Activated naive CD4-positive, alpha-beta T cell treated with anti-CD3 and anti-CD28 coated beads, Interleukin-2, amount 50 U/mL, for 24 hours (primary cell): ENCODE results near the gene RNF11.

Experiments
- H3K27ac Mint-ChIP-seq: one replicate; pipeline ENCODE4 v1.8.0; 2021; ENCODE audit warnings: mild to moderate bottlenecking, mixed read lengths
- H3K27me3 Mint-ChIP-seq: one replicate; pipeline ENCODE4 v1.8.0; 2021; ENCODE audit warnings: mixed read lengths
- H3K36me3 Mint-ChIP-seq: one replicate; pipeline ENCODE4 v1.8.0; 2021; ENCODE audit warnings: mixed read lengths
- H3K4me1 Mint-ChIP-seq: one replicate; pipeline ENCODE4 v1.8.0; 2021; ENCODE audit warnings: mixed read lengths
- H3K4me3 Mint-ChIP-seq: one replicate; pipeline ENCODE4 v1.8.0; 2021; ENCODE audit warnings: mild to moderate bottlenecking, mixed read lengths
- H3K9me3 Mint-ChIP-seq: one replicate; pipeline ENCODE4 v1.8.0; 2021; ENCODE audit warnings: mixed read lengths

The RNF11 gene

GRCh38 chr1:51235673-51236530, at the start of gene RNF11:
Gene RNF11, plus strand, starts transcription at chr1:51236273. Its CDS starts 484 bp downstream, at chr1:51236757.
- Mint-ChIP-seq H3K36me3 (no peaks in the 10 kb centered on the region), H3K4me1 (peaks cover 18% of the 10 kb centered on the region), H3K27me3 (no peaks in the 10 kb centered on the region), H3K27ac (peak within 1 kb of the TSS; percentile 88), H3K9me3 (no peaks in the 10 kb centered on the region), H3K4me3 (peak within 1 kb of the TSS; percentile 94)

DNA sequence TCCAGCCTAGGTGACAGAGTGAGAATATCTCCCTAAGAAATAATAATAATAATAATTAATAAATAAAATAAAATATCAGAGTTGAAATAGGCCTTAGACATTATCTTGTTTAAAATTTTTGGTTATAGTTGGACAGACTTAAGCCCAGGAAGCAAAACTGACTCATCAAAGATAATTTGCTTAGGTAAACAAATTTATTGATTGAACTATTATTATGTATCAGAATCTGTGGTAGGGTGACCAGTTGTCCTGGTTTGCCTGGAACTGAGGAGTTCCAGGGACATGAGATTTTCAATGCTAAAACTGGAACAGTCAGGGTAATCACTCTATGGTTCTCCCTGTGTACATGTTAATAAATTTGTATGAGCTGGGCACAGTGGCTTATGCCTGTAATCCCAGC, 47.8 kb upstream of the RNF11 start:
- Mint-ChIP-seq H3K4me3 (no peak overlapping the region), H3K4me1 (no peaks in the 10 kb centered on the region), H3K9me3 (no peaks in the 10 kb centered on the region), H3K27me3 (peaks cover 2% of the 10 kb centered on the region), H3K36me3 (no peaks in the 10 kb centered on the region), H3K27ac (no peak overlapping the region)

- no peaks in the 10 kb centered on the region for H3K36me3 Mint-ChIP-seq
- H3K9me3 Mint-ChIP-seq: no peaks in the 10 kb centered on the region
- H3K4me3 Mint-ChIP-seq: no peak overlapping the region
- no peak overlapping the region for H3K27ac Mint-ChIP-seq
- no peaks in the 10 kb centered on the region for H3K4me1 Mint-ChIP-seq
- no peaks in the 10 kb centered on the region for H3K27me3 Mint-ChIP-seq
Observed at GRCh38 chr1:51189421-51190073, 46.5 kb upstream of the RNF11 start.

DNA sequence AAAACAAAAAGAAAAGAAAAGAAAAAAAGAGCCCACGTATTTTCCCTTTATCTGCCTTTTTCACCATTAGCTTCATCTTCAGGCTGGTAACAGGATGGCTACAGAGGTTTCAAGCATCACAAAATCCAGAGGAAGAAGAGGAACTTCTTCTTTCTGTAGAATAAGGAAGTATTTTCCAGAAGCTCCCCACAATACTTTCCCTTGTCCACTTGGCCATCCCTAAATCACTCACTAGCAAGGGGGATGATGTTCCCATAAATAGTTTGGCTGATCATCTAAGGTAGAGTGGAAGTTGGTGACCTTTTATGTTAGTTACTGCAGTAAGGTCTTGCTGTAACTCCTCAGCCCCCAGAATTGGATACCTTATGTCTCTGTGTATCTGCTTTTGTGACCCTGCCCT, 45.1 kb upstream of the RNF11 start:
- H3K4me1 Mint-ChIP-seq: no peaks in the 10 kb centered on the region
- H3K27me3 Mint-ChIP-seq: no peaks in the 10 kb centered on the region
- H3K27ac Mint-ChIP-seq: no peak overlapping the region
- H3K4me3 Mint-ChIP-seq: no peak overlapping the region
- H3K9me3 Mint-ChIP-seq: no peaks in the 10 kb centered on the region
- no peaks in the 10 kb centered on the region for H3K36me3 Mint-ChIP-seq

DNA sequence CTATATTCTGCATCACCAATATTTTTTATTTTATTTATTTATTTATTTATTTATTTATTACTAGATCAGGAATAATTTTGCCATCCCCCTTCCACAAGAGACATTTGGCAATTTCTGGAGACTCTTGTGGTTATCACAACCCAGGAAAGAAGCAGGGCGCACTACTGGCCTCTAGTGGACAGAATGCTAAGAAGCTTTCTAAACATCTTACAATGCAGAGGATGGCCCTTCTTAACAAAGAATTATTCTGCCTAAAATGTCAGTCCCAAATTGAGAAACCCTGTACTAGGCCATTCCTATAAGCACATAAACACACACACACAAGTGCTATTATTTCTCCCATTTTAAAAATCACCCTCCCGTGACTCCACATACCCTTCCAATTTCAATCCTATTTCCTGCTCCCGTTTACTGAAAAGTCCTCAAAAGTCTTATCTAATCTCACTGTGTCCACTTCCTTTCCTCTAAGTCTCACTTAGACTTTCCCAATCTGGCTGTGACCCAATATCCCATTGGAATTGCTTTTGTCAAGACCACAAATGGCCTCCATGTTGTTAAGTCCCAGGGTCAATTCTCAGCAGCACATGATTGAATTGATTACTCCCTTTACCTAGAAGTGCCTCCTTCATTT, 43.7 kb upstream of the RNF11 start:
- H3K4me1 Mint-ChIP-seq: no peaks in the 10 kb centered on the region
- no peaks in the 10 kb centered on the region for H3K36me3 Mint-ChIP-seq
- H3K9me3 Mint-ChIP-seq: no peaks in the 10 kb centered on the region
- H3K27me3 Mint-ChIP-seq: no peaks in the 10 kb centered on the region
- H3K27ac Mint-ChIP-seq: no peak overlapping the region
- H3K4me3 Mint-ChIP-seq: no peak overlapping the region

- no peaks in the 10 kb centered on the region for H3K36me3 Mint-ChIP-seq
- H3K27me3 Mint-ChIP-seq: no peaks in the 10 kb centered on the region
- H3K4me3 Mint-ChIP-seq: no peak overlapping the region
- no peaks in the 10 kb centered on the region for H3K9me3 Mint-ChIP-seq
- no peaks in the 10 kb centered on the region for H3K4me1 Mint-ChIP-seq
- no peak overlapping the region for H3K27ac Mint-ChIP-seq
Observed at GRCh38 chr1:51193564-51193963, 42.5 kb upstream of the RNF11 start.

GRCh38 chr1:51203121-51203873, 32.8 kb upstream of the RNF11 start:
- H3K4me1 Mint-ChIP-seq: no peaks in the 10 kb centered on the region
- H3K9me3 Mint-ChIP-seq: no peaks in the 10 kb centered on the region
- H3K36me3 Mint-ChIP-seq: no peaks in the 10 kb centered on the region
- H3K27ac Mint-ChIP-seq: no peak overlapping the region
- H3K4me3 Mint-ChIP-seq: no peak overlapping the region
- H3K27me3 Mint-ChIP-seq: no peaks in the 10 kb centered on the region

- H3K27ac Mint-ChIP-seq: no peak overlapping the region
Observed at GRCh38 chr1:51203874-51204245, 32.2 kb upstream of the RNF11 start.

DNA sequence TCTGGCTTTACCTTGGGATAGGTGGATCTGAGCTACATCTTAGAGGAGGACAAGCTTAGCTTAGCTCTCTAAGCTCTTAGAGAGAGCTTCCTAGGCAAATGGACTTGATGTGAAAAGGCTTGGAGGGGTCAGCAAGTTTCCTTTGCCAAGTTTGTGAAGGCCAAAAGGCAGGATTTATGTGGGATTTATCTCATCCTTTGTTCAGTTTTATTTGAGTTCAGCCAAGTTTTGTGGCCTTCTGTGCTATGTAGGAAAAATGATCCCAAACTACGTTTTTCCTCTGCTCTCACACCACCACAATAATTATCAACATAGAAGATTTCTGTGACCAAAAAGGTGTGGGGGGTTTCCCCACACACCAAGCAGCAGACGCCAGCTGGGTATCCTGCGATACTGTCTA, 26.0 kb upstream of the RNF11 start:
- no peak overlapping the region for H3K4me3 Mint-ChIP-seq
- no peaks in the 10 kb centered on the region for H3K36me3 Mint-ChIP-seq
- peaks cover 10% of the 10 kb centered on the region for H3K4me1 Mint-ChIP-seq
- H3K27me3 Mint-ChIP-seq: no peaks in the 10 kb centered on the region
- H3K9me3 Mint-ChIP-seq: no peaks in the 10 kb centered on the region
- H3K27ac Mint-ChIP-seq: no peak overlapping the region

More at GRCh38 chr1:51203874-51204245, 32.2 kb upstream of the RNF11 start:
- no peak overlapping the region for H3K4me3 Mint-ChIP-seq
- H3K4me1 Mint-ChIP-seq: no peaks in the 10 kb centered on the region
- no peaks in the 10 kb centered on the region for H3K36me3 Mint-ChIP-seq
- no peaks in the 10 kb centered on the region for H3K9me3 Mint-ChIP-seq
- no peaks in the 10 kb centered on the region for H3K27me3 Mint-ChIP-seq

- Mint-ChIP-seq H3K4me1 (peaks cover 16% of the 10 kb centered on the region), H3K27ac (no peak overlapping the region), H3K36me3 (no peaks in the 10 kb centered on the region), H3K27me3 (no peaks in the 10 kb centered on the region), H3K9me3 (no peaks in the 10 kb centered on the region), H3K4me3 (no peak overlapping the region)
Observed at GRCh38 chr1:51210676-51211075, 25.4 kb upstream of the RNF11 start.

DNA sequence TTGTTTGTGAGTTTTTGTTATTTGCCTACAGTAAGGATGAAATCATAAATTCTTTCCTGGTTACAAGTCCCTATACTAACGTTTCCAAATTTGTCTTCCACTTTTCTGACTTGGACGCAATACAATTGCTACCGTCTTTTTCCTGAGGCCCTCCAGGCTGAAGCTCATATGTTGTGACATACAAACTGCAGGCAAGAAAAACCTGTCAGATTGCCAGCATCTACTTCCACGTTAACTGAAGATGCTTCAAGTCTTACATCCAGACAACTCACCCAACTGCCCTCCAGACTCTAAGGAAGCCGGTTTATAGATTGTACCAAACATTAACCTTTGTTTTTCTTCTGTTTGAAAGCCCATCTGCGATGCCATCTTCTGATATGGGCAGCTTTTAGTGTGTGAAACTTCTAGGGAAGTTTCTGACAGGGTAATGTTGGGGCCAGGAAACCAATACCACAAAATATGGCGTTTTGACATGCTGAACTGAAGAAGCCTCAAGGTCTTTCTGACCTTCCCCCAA, 21.4 kb upstream of the RNF11 start:
- Mint-ChIP-seq H3K36me3 (no peaks in the 10 kb centered on the region), H3K4me1 (peaks cover 18% of the 10 kb centered on the region), H3K27ac (no peak overlapping the region), H3K27me3 (no peaks in the 10 kb centered on the region), H3K4me3 (no peak overlapping the region), H3K9me3 (no peaks in the 10 kb centered on the region)

DNA sequence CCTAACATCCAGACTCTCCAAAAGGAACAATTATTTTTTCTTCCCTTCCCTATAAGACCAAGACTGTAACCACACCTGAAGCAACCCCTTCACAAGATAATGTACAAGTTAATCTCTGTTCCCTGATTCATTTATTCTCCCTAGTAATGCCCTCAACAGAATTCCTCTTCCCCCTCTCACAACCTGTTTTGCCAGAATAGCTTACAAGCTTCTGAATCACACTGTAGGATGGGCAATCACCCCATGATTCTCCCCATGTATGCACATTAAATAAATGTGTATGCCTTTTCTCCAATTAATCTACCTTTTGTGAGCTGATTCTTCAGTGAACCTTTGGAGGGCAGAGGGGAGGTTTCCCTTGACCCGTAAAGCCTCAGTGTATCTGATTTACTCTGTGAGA, 20.9 kb upstream of the RNF11 start:
- no peak overlapping the region for H3K4me3 Mint-ChIP-seq
- no peaks in the 10 kb centered on the region for H3K36me3 Mint-ChIP-seq
- peaks cover 18% of the 10 kb centered on the region for H3K4me1 Mint-ChIP-seq
- H3K9me3 Mint-ChIP-seq: no peaks in the 10 kb centered on the region
- H3K27ac Mint-ChIP-seq: no peak overlapping the region
- no peaks in the 10 kb centered on the region for H3K27me3 Mint-ChIP-seq

DNA sequence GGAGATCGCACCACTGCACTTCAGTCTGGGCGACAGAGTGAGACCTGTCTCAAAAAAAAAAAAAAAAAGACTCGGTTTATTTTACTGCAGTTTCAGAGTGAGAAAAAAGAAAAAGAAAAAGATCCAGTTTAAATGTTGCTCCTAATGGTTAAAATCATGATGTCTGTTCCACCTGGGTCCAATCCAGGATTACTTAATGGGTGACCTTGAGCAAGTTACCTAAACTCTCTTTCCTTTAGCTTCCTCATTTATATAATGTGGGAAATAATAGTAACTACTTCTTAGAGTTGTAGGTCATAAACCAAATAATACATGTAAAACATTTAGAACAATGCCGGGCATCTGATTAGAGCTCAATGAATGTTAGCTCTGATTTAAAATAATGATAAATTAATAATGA, 19.4 kb upstream of the RNF11 start:
- H3K27ac Mint-ChIP-seq: no peak overlapping the region
- peaks cover 18% of the 10 kb centered on the region for H3K4me1 Mint-ChIP-seq
- H3K27me3 Mint-ChIP-seq: no peaks in the 10 kb centered on the region
- no peaks in the 10 kb centered on the region for H3K9me3 Mint-ChIP-seq
- H3K36me3 Mint-ChIP-seq: no peaks in the 10 kb centered on the region
- no peak overlapping the region for H3K4me3 Mint-ChIP-seq

DNA sequence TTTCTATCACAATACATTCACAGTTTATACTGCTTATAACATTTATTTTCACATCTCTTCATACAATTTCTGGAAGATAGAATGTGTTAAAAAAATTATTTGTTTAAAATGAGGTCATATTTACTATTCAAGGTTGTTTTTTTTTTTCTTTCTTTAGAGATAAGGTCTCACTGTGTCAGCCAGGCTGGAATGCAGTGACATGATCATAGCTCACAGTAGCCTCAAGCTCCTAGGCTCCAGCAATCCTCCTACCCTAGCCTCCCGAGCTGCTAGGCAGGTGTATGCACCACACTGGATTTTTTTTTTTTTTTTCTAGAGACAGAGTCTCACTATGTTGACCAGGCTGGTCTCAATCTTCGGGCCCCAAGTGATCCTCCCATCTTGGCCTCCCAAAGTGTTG, 19.0 kb upstream of the RNF11 start:
- Mint-ChIP-seq H3K4me3 (no peak overlapping the region), H3K27ac (no peak overlapping the region), H3K9me3 (no peaks in the 10 kb centered on the region), H3K36me3 (no peaks in the 10 kb centered on the region), H3K4me1 (peaks cover 18% of the 10 kb centered on the region), H3K27me3 (no peaks in the 10 kb centered on the region)

DNA sequence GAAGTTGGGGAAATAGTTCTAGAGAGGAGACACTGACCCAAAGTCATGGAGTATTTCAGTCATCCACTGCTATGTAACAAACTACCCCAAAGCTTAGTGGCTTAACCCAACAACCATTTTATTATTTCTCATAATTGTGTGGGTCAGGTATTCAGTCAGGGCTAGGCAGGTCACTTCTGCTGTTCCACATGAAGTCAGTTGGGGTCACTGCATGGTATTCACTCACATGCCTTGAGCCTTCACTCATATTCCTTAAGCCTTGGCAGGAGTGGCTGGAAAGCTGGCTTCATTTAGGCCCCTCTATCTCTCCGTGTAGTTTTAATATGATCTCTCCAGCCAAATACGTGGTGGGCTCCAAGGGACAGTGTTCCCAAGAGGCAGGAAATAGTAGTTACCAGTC, 17.5 kb upstream of the RNF11 start:
- Mint-ChIP-seq H3K4me3 (no peak overlapping the region), H3K27me3 (no peaks in the 10 kb centered on the region), H3K9me3 (no peaks in the 10 kb centered on the region), H3K27ac (no peak overlapping the region), H3K36me3 (no peaks in the 10 kb centered on the region), H3K4me1 (peaks cover 18% of the 10 kb centered on the region)
